ENCODE results near the gene FPGS.

FPGS gene

DNA sequence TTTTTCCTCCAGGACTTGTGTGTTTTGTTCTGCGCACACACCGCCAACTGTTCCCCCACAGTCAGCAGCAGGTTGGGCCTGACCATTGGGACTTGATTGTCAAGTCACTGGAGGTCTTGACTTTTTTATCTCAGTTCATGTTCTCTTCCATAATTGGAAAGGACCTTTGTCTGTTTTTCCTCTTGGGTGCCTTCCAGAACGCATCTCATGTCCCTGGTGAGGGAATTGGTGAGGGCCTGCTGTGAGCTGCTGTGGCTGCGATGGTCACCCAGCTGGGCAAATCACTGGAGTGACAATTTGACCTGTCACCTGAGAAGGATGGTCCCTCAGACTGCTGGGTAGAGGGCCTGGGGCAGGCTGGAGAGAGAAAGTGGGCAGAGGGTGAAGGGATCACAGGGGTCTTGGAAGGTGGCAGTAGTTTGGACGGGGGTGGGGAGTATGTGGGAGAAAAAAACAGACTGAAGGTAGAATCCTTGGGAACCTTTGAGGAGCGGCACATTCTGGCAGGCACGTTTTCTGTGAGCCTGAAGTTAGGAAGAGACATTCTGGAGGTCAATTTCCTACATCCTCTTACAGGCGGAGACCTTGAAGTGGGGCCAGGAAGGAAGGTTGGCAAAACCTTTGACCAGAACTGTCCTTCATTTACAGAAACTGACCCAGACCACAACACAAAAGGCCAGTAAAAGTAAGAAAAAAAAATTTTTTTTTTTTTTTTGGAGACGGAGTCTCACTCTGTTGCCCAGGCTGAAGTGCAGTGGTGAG is 12.4 kb upstream of the FPGS start:
- DNase-seq: no peak

DNA sequence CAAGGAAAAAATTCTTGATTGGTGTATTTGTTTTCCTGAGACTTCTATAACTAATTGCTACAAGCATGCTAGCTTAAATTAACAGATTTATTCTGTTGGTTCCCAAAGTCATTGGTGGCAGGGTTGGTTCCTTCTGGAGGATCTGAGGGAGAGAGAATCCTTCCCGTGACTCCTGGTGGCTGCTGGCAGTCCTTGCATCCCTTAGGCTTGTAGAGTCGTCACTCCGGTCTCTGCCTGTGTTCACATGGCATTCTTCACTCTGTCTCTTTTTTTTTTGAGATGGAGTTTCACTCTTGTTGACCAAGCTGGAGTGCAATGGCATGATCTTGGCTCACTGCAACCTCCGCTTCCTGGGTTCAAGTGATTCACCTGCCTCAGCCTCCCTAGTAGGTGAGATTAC is 11.6 kb upstream of the FPGS start:
- DNase-seq: no peak

DNA sequence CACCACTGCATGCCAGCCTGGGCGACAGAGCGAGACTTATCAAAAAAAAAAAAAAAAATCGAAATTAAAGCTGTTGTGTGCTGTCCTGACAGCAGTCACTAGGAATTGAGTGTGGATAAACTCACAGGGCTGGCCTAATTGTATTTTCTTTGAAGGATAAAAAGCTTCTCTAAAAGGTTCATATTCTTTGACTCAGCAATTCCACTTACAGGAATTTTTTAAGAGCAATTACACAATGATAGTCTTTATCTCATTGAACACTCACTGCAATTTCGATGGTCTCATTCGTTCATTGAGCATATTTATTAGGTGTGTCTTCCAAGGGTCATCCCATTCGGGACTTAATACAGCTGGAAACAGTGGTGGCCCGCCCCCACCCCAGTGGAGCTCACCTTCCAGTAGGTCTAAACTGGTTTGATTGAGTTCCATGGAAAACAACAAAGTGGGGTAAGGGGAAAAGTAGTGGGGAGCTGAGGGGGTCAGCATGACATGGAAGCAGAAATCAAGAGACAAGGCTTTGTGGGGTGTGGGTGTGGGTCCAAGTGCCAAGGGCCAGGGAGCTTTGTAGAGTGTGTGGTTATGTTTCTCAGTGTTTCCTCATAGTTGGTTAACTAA is 10.2 kb upstream of the FPGS start:
- DNase-seq: no peak

DNA sequence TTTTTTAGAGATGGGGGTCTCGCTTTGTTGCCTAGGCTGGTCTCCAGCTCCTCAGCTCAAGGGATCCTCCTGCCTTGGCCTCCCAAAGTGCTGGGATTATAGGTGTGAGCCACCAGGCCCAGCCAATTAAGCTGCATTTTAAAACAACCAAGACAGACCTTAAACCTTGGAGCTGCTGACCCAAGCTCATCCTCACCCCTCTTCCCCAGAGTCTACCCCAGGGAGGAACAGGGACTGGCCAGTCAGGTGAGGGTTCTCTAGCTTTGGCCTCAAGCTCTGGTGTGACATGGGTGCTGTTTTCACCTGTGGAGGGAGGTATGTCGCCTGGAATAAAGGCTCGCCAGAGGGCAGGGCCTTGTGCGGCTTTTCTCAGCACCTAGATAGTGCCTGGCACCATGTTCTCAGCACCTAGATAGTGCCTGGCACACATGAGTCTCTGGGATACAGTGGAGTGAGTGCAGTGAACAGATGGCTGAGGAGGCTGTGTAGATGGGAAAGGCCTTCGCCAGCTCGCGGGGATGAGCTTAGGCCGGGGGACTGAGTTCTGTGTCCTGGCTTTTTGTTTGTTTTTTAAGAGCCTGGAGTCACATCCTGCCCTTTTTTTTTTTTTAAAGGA is 9.5 kb upstream of the FPGS start:
- no peak for DNase-seq

DNA sequence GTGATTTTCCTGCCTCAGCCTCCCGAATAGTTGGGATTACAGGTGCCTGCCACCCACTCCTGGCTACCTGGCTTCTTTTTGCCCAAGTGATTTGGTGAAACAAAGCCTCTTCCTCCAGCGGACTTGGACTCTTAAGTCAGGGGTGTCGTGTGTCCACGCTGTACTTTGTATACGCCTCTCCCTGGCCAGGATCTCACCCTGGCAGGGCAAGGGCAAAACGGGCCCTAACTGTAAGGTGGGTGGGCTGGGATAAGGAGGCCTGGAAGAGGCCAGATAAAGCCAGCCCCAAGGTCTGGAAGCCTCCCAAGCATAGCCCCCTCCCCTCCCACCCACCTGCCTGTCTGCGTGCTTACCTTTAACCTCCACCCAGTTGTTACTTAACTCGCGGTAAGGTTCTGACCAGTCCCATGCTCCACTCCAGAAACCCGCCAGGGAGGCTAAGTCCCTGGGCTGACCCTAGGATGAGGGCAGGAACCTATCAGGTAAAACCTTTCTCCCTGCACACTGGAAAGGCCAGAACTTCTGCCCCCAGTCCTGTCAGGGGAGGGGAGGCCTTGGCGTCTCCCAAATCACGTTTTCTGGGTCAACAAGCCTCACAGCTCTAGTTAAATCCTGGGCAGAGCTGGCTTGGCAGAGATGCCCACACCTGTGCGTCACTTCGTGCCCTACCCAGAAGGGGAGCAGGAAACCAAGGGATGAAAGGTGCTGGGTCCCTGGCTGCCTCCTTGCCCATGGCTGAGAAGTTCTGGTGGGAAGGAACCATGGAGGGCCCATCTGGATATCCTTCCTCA is 8.5 kb upstream of the FPGS start:
- no peak for DNase-seq

DNA sequence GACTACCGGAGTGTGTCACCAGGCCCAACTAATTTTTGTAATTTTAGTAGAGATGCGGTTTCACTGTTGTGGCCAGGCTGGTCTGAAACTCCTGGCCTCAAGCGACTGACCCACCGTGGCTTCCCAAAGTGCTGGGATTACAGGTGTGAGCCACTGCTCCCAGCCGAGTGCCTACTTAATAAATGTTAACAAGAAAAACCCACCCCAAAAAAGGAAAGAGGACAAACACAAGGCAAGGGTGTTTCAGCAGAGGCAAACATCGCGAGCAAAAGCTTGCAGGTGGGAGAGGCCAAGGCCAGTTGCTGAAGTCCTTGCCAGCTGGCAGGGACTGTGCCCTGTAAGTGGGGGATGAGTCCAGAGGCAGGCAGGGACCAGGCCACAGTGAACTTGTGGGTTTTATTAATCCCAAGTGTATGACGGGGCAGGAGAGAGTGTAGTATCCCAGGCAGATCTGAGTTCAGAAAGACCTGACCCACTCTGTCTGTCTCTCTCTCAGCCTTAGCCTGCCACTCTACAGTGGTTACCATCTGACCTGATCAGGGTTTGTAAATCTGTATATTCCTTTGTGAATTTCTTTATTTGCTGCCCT is 6.4 kb upstream of the FPGS start:
- DNase-seq: no peak

DNA sequence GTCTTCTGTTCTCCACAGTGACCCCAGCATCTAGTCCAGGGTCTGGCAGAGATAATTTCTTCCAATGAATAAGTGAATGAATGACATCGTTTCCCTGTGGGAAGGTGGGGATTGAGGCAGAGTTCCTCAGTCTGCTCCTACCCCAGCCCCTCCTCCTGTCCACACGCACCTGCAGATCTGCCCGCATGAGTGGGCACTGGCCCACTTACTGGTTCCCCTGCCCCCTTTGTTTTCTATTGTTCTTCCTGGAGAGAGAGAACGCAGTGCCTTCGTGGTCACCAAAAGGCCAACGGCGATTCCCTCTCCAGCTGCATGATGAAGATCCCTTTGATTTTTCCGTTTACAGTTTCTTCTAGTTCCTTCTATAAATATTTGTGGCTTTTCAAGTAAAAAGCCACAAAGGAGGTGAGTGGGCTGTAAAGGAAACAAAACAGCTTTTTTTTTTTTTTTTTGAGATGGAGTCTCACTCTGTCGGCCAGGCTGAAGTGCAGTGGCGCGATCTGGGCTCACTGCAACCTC is 5.8 kb upstream of the FPGS start:
- no peak for DNase-seq

DNA sequence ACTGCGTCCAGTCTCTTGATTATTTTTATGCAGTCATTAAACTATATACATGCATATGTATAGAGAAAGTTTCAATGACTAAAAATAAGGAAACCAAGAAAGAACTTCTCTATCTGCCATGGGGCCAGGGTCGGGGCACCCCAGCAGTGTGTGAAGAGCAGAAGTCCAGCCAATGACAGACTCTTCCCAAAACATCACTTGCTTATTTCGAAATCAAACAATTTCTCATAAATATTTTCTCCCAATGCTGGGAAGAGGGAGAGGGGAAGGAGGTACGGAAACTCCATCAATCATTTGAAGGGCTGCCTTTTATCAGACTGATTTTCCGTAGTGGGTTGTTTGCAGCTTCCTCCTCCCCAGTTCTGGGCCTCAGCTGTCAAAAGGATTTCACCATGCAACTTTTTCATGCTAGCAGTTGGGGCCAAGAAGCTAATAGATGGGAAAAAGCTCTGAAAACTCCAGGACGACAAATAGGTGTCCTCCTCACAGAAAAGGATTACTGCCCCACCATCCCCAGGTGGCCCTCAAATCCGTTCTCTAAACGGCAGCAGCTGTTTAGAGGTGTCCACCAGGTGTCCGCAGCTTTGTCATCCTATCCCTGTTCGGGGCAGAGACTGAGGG is 617 bp upstream of the FPGS start:
- DNase-seq: peak in 1 of 2 donors; percentile 39

DNA sequence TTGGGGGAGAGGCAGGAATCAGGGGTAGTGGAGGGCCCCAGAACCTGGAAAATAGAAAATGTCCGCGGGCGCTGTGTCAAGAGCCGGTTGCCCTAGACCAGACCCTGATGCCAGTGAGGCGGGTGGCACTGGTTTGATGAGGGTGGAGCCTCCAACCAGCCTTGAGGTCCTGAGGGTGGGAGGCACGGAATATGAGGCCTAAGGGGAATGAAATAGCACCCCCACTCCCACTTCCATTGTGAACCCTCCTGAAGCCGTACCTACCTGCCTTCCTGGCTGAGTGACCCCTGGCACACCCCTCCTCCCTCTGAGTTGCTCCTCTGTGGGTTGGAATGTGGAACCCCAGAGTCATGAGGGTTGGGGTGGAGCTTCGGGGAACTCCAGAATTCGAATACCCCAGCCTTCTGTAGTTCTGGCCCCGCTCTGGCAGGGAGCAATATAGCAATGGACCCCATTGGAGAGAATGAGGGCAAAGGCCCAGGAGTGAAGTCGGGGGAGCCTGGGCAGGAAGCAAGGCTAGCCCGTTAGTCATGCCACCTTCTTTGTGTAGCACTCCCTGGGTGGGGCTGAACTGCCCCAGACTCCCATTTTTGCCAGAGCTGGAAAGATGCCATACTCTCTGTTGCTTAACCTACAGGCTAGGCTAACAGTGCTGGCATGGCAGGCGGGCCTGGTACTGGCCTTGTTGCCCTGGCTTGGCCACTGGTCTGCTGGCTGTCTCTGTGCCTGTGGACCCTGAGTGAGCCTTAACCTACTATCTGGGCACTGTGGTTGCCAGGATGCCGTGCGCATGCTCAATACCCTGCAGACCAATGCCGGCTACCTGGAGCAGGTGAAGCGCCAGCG is 1.0 kb downstream of the FPGS start:
- DNase-seq: peak in 1 of 2 donors; percentile 17

DNA sequence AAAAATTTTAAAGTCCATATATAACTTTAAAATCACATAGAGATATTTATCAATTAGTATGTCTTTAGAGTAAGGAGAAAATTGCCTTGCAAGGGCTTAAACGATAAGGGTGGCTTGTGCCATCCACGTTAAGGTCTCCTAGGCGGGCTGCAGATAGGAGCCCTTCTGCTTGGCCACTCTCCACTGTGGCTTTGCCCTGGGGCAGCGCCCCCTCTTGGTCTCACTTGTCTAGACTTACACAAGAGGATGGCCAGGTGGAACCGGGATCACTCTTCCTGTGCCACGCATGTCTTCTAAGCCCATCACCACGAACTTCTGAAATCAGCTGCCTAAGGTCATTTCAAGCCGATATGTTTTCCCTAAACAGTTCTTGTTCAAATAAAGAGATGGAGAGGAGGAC is 2.9 kb downstream of the FPGS start:
- DNase-seq: peak; percentile 16 to 40

DNA sequence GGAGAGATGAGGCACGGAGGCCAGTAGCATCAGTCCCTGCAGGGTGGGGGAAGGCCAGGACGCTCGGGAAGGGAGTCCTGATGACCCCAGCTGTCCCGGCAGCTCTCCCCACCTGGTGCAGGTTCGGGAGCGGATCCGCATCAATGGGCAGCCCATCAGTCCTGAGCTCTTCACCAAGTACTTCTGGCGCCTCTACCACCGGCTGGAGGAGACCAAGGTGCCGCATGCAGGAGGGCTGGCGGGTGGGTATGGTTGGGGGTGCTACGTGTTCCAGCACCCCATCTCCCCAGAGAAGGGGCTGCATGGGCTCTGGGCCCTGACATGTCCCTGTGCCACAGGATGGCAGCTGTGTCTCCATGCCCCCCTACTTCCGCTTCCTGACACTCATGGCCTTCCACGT is 4.2 kb downstream of the FPGS start:
- DNase-seq: no peak

DNA sequence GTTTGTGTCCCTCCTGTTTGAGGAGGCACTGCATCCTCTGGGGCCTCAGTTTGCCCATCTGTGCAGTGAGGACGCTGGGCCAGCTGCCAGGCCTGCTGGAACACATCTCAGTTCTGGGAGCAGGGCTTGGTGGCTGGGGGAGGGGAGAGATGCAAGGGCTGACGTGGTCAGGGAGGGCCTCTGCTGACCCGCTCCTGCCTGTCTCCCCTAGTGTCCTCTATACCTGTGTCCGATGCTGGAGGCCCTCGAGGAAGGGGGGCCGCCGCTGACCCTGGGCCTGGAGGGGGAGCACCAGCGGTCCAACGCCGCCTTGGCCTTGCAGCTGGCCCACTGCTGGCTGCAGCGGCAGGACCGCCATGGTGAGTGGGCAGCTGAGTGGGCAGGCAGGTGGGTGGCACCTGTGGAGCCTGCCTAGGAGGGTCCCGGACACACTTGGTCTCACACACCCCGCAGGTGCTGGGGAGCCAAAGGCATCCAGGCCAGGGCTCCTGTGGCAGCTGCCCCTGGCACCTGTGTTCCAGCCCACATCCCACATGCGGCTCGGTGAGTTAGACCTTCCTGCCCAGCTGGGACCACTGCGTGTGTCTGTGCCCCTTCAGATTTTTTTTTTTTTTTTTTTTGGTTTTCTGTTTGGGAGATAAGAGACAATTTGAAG is 5.8 kb downstream of the FPGS start:
- no peak for DNase-seq

DNA sequence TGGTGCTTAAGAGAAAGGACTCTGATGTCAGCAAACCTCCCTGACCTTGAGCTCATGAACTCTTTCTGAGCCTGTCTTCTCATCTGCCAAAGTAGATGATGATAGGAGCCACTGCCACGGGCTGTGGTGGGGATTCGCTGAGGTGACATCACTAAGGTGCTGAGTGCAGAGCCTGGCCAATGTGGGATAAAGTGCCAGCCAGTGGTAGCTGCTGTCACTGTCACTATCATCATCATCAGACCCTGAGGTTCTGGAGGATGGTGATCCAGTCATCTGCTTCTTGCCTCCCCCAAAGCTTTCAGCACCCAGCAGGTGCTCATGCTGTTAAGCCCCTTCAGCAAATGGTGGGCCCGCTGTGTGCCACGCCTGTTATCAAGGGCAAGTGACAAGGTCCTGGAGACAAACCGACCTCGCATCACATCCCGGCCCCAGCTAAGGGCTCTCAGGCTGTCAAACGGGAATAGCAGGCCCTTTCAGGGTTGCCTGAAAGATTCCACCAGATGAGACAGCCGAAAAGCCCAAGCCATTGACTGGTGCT is 6.4 kb downstream of the FPGS start:
- DNase-seq: no peak

DNA sequence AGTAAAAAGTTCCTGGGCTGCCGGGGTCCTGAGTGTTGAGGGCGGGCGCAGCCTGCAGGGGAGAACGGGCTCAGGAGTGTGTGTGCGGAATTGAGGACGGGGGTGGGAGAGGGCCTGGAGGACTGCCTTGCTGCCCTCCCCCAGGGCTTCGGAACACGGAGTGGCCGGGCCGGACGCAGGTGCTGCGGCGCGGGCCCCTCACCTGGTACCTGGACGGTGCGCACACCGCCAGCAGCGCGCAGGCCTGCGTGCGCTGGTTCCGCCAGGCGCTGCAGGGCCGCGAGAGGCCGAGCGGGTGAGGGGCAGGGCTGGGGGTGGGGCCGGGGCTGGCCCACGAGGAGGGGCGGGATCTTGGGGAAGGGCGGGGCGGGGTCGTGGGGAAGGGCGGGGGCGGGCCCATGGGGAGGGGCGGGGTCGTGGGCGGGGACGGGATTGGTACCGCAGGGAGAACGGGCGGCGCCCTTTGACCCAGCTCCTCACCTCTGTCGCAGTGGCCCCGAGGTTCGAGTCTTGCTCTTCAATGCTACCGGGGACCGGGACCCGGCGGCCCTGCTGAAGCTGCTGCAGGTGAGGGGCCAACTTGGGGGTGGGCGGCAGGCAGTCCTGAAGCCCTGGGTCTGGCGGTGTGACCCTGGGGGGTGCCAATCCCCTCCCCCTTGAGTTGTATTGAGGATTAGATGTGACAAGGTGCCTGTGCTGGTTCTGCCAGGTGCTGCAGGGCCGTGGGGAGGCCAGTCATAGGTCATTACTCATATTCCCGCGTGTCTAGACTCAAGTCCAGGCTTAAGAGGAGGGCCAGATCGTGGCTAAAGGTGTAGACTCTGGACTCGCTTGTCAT is 7.1 kb downstream of the FPGS start:
- DNase-seq: no peak

DNA sequence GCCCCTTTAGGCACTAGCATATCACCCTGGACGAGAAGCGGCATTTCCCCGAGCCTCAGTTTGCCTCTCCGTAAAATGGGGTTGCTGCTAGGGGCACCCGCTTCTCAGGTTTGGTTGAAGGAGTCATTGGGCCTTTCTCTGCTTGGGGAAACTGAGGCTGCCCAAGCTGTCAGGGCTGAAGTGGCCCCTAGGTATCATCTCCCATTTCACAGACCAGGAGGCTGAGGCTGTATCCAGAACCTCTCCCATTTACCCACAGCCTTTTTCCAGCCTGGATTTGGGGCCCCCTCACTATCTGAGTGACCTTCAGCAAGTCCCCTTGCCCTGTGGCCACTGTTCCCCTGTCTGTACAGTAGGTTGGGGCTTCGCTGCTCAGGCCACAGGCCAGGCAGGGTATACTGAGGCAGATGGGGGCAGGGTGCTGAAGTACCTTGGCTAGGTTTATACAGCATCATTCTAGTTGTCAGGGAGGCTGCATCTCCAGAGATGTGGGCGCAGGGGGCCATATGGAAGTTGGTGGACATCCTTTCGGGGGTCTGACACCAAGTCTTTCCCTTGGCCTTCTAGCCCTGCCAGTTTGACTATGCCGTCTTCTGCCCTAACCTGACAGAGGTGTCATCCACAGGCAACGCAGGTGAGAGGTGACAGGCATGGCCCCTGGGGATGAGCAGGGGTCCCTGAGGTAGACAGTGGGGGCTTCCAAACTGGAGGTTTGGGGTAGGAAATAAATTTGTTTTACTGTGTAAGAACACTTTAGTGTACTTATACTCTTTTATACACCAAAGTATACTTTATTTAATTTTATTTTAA is 7.9 kb downstream of the FPGS start:
- no peak for DNase-seq

DNA sequence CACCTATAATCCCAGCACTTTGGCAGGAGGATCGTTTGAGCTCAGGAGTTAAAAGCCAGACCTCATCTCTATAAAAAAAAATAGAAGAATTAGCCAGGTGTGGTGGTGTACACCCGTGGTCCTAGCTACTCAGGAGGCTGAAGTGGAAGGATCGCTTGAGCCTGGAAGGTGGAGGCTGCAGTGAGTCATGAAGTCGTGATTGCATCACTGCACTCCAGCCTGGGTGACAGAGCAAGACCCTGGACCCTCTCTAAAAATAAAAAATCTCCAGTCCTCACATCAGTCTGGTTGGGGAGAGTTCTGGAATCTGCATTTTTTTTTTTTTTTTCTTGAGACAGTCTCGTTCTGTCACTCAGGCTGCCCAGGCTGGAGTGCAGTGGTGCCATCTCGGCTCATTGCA is 9.3 kb downstream of the FPGS start:
- DNase-seq: no peak

DNA sequence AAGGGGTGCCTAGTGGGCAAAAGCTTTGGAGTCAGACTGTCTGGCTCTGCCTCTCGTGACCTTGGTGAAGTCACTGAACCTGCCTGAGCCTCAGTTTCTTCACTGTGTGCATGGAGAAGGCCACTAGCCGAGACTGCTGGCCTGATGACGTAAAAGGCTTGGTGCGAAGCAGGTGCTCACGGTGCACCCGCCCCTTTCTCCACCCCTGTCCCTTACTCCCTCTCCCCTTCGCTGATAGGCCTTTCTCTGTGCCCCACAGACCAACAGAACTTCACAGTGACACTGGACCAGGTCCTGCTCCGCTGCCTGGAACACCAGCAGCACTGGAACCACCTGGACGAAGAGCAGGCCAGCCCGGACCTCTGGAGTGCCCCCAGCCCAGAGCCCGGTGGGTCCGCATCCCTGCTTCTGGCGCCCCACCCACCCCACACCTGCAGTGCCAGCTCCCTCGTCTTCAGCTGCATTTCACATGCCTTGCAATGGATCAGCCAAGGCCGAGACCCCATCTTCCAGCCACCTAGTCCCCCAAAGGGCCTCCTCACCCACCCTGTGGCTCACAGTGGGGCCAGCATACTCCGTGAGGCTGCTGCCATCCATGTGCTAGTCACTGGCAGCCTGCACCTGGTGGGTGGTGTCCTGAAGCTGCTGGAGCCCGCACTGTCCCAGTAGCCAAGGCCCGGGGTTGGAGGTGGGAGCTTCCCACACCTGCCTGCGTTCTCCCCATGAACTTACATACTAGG is 10.4 kb downstream of the FPGS start:
- DNase-seq: no peak

DNA sequence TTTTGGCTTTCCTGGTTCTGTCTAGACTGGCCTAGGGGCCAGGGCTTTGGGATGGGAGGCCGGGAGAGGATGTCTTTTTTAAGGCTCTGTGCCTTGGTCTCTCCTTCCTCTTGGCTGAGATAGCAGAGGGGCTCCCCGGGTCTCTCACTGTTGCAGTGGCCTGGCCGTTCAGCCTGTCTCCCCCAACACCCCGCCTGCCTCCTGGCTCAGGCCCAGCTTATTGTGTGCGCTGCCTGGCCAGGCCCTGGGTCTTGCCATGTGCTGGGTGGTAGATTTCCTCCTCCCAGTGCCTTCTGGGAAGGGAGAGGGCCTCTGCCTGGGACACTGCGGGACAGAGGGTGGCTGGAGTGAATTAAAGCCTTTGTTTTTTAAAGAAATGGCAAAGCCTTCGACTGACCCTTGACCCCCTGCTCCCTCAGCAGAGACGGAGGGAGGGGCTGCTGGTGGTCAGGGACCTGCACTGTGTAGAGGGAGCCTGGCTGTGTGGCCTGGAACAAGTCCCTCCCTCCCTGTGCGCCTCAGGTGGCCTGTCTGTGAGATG is 11.1 kb downstream of the FPGS start:
- no peak for DNase-seq
